BE2C (cell line): Measurements from ENCODE around the gene EPB41L5.

ENCODE experiments used
- DNase-seq: peaks from one replicate; pipeline ENCODE4 v3.0.0-alpha.2; 2020
- H3K27me3 ChIP-seq: fragments of 250-450 bp; sonication (Bioruptor Pico); 2 replicates; pipeline ENCODE4 v1.5.1; 2020; ENCODE audit warnings: mild to moderate bottlenecking
- H3K36me3 ChIP-seq: fragments of 250-450 bp; sonication (Bioruptor Pico); 2 replicates; pipeline ENCODE4 v1.5.1; 2020; ENCODE audit warnings: mild to moderate bottlenecking
- H3K4me1 ChIP-seq: fragments of 250-450 bp; sonication (Bioruptor Pico); 2 replicates; pipeline ENCODE4 v1.5.1; 2020
- H3K4me3 ChIP-seq: 2 replicates; pipeline ENCODE4 v1.5.1; 2011; ENCODE audit warnings: low read depth, low read length
- H3K9me3 ChIP-seq: fragments of 250-450 bp; sonication (Bioruptor Pico); 2 replicates; pipeline ENCODE4 v1.5.1; 2020
- TF ChIP-seq, protein P1 (sequence below): IDR thresholded peaks from 2 replicates; pipeline ENCODE4 v1.5.1; 2012; ENCODE audit warnings: mild to moderate bottlenecking, low read depth, low read length

The EPB41L5 gene

DNA sequence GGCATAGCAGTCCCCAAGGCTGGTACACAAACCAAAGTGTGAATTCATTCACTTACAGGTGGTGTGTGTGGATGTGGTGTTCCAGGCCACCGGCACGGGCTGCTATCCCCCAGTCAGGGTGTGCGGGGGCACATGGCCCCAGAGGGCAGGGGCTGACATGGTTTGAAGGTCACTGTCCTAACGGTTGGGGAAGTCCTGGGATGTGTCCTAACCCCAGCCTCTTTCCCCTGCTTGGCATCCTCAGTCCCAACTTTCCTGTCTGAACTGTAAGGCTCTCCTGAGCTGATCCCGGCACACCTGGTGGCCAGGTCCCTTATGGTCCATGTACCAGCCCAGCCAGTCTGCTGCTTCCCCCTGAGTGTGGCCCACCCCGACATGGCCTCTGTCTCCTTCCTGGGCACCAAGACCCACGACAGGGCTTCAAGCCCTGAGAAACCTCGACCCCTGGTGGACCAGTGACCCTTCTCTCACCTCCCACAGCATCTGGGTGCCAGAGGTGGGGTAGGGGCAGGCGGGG lies 212.7 kb downstream of the EPB41L5 start:
- Histone ChIP-seq H3K27me3 (no peaks in the 10 kb centered on the region), H3K4me1 (peaks cover 5% of the 10 kb centered on the region), H3K4me3 (no peak overlapping the region), H3K36me3 (peaks cover 4% of the 10 kb centered on the region), H3K9me3 (peaks cover 6% of the 10 kb centered on the region; the same call in 1 of the 2 replicates)
- DNase-seq: no peak
- TF ChIP-seq, protein P1, sequence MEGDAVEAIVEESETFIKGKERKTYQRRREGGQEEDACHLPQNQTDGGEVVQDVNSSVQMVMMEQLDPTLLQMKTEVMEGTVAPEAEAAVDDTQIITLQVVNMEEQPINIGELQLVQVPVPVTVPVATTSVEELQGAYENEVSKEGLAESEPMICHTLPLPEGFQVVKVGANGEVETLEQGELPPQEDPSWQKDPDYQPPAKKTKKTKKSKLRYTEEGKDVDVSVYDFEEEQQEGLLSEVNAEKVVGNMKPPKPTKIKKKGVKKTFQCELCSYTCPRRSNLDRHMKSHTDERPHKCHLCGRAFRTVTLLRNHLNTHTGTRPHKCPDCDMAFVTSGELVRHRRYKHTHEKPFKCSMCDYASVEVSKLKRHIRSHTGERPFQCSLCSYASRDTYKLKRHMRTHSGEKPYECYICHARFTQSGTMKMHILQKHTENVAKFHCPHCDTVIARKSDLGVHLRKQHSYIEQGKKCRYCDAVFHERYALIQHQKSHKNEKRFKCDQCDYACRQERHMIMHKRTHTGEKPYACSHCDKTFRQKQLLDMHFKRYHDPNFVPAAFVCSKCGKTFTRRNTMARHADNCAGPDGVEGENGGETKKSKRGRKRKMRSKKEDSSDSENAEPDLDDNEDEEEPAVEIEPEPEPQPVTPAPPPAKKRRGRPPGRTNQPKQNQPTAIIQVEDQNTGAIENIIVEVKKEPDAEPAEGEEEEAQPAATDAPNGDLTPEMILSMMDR: no peak

DNA sequence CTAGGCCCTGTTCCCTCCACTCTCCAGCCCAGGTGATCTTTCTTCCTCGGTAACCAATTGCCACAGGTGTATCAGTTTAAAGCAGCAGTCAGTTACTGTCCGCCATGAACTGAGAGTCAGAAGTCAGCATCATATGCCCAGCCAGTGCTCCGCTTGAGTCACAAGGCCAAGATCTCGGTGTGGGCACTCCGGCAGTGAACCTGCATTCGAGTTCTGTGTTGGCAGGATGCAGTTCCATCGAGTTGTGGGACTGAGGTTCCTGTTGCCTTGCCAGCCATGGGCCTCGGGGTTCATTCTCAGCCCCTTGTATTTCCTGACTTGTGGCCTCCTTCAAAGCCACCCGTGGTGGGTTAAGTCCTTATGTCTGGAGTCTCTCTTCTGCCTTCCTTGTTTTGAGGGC lies 213.4 kb downstream of the EPB41L5 start:
- peaks cover 6% of the 10 kb centered on the region; the same call in 1 of the 2 replicates for H3K9me3 ChIP-seq
- H3K4me1 ChIP-seq: peaks cover 5% of the 10 kb centered on the region
- TF ChIP-seq, protein P1: no peak
- H3K36me3 ChIP-seq: peaks cover 4% of the 10 kb centered on the region
- H3K4me3 ChIP-seq: no peak overlapping the region
- no peak for DNase-seq
- H3K27me3 ChIP-seq: no peaks in the 10 kb centered on the region

DNA sequence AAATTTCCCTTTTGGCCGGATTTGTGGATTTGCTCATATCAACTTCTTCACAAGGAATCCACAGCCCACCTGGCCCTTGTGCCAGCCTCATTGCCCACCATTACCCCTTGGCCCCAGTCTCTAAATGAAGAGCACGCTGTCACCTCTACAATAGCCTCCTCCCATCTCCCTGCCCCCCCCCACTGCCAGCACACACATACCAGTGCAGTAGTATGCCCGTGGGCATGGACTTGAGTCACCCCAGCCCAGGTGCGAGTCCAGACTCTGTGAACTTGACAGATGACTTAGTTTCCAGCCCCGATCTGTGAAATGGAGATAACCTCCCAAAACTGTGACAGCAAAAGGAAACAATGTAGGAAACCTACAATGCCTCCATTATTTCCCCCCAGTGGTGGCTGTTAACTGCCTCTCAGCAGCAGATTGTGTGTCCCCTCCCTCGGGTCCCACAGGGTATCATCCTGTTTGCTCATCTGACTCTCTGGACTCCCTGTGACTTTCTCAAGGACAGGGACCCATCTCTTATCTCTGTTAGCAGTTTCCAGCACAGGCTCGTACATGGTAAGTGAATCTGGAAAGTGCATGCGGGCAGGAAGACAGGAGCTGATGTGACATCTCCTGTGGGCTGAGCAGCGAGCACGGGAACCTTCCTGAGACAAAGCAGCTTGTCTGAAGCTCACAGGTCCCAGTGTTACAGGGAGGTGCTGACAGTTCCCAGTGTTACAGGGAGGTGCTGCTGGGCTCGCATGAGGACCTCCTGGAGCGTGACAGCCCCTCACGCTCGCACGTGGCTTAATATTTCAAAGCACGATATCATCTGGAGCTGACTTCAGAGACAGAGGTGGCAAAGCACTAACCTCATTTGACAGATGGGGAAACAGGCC lies 214.5 kb downstream of the EPB41L5 start:
- peak; percentile 31 for DNase-seq
- Histone ChIP-seq H3K36me3 (peaks cover 4% of the 10 kb centered on the region), H3K4me1 (peaks cover 5% of the 10 kb centered on the region), H3K27me3 (no peaks in the 10 kb centered on the region), H3K9me3 (peaks cover 6% of the 10 kb centered on the region; the same call in 1 of the 2 replicates), H3K4me3 (no peak overlapping the region)
- TF ChIP-seq, protein P1: no peak

DNA sequence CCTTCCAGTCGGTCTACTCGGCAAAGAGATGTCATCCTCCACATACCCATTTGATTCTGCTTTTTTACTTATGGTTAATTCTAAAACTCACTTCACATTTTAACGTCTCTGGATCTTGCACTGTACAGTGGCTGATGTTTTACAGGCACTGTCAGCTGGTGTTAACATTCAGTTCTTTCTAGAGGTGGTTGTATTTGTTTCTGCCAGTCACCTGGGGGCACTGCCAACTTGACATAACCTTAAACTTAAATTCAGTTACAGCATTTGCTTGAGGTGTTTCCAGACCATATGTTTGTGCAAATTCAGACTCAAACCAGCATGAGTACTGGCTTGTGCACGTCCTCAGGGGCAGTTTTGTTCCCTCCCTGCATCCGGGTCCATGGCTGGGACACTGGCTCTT lies 215.6 kb downstream of the EPB41L5 start:
- no peaks in the 10 kb centered on the region for H3K9me3 ChIP-seq
- H3K4me3 ChIP-seq: no peak overlapping the region
- H3K4me1 ChIP-seq: peaks cover 5% of the 10 kb centered on the region
- TF ChIP-seq, protein P1: no peak
- no peak for DNase-seq
- no peaks in the 10 kb centered on the region for H3K27me3 ChIP-seq
- H3K36me3 ChIP-seq: no peaks in the 10 kb centered on the region
